Mucosa of stomach (tissue), 1 donor: Measurements from ENCODE around the gene PSMB9.

Experiments used
- H3K27me3 ChIP-seq: one replicate; pipeline ENCODE4 v1.7.0; 2013; ENCODE audit warnings: mild to moderate bottlenecking, low read length; ENCODE audit not compliant: control insufficient read depth, insufficient read depth
- H3K36me3 ChIP-seq: one replicate; pipeline ENCODE4 v1.7.0; 2013; ENCODE audit warnings: low read length; ENCODE audit not compliant: control insufficient read depth, insufficient read depth
- H3K4me1 ChIP-seq: one replicate; pipeline ENCODE4 v1.7.0; 2013; ENCODE audit warnings: mild to moderate bottlenecking, low read length; ENCODE audit not compliant: control insufficient read depth, insufficient read depth
- H3K4me3 ChIP-seq: one replicate; pipeline ENCODE4 v1.7.0; 2013; ENCODE audit warnings: low read length
- H3K9ac ChIP-seq: one replicate; pipeline ENCODE4 v1.7.0; 2013; ENCODE audit warnings: mild to moderate bottlenecking, low read length, moderate library complexity
- H3K9me3 ChIP-seq: one replicate; pipeline ENCODE4 v1.7.0; 2013; ENCODE audit warnings: mild to moderate bottlenecking, low read length, moderate library complexity; ENCODE audit not compliant: control insufficient read depth
- donor health status: Pancreatic carcinoma.

PSMB9 gene

DNA sequence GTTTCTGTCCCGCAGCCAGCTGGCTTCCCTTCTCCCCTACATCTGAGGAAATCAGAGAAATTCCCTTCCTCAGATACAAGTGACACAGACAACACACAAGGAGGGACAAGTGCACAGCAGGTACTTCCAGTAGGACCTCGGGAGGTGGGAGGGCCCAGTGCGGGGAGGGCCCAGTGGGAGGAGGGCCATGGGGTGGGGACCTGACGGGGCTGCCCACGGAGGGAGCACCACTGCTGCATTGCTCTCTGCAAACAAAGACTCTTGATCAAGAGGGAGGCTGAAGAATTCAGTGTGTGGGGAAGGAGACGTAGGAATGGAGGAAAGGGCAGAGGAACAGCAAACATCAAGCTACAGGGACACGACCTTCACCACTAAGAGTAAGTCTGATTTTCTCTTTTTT, 24.5 kb upstream of the PSMB9 start:
- Histone ChIP-seq H3K36me3 (no peaks in the 10 kb centered on the region), H3K27me3 (no peaks in the 10 kb centered on the region), H3K9me3 (no peaks in the 10 kb centered on the region), H3K9ac (no peak overlapping the region), H3K4me3 (no peak overlapping the region), H3K4me1 (peaks cover 5% of the 10 kb centered on the region)

DNA sequence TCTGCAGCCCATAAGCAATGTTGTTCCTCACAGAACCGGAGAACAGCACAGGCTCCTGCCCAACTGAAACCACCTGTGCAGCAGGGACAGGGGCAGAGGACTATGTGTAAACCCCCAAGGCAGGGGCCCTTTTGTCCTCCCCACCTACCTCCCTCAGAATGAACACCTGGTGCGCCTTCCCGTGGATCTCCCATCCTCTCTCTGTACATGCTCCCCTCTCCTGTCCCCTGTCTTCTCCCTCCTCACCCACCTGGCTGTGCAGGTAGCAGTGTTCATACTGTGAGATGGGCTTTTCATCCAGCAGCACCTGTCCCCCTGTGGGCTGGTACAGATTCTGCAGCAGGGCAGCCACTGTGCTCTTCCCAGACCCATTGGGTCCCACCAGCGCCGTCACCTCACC, 24.0 kb upstream of the PSMB9 start:
- no peaks in the 10 kb centered on the region for H3K27me3 ChIP-seq
- H3K4me1 ChIP-seq: peaks cover 5% of the 10 kb centered on the region
- H3K36me3 ChIP-seq: no peaks in the 10 kb centered on the region
- H3K9ac ChIP-seq: no peak overlapping the region
- no peak overlapping the region for H3K4me3 ChIP-seq
- H3K9me3 ChIP-seq: no peaks in the 10 kb centered on the region

DNA sequence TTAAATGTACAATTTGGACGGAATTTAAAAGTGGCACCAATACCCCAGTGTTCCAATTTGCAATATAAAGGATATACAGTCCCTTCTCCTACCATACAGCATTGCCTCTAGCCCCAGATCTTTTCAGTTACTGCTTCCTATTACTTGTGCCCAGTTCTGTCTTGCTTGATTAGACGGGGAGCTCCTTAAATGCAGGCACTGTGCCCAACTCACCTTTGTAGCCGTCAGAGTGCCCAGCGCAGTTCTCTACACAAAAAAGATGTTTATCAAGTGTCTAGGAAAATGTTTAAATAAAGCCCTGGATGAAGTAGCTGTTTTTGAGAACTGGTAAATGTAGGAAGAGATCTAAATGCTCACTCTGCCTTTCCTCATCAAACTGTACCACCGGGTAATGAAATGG, 23.1 kb upstream of the PSMB9 start:
- no peaks in the 10 kb centered on the region for H3K36me3 ChIP-seq
- no peaks in the 10 kb centered on the region for H3K9me3 ChIP-seq
- no peak overlapping the region for H3K9ac ChIP-seq

DNA sequence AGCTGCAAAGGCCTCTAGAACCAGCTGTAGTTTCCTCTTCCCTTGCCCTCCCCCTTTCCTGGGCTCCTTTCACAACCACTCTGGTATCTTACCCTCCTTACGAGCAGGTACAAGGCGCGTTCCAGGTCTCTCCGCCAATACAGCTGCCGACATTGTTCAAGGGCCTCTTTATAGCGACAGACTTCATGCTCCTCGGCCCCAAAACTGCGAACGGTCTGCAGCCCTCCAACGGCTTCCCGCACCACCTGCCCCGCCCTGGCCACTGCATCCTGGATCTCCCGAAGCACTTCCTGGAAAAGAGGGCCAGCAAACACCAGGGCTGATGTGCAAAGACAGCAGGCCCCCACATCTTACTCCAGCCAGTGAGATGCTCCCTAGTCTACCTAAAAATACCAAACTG, 21.5 kb upstream of the PSMB9 start:
- H3K36me3 ChIP-seq: no peaks in the 10 kb centered on the region
- peaks cover 2% of the 10 kb centered on the region for H3K4me1 ChIP-seq
- H3K4me3 ChIP-seq: no peak overlapping the region

More for the DNA sequence above, 23.1 kb upstream of the PSMB9 start:
- peaks cover 4% of the 10 kb centered on the region for H3K4me1 ChIP-seq
- H3K4me3 ChIP-seq: no peak overlapping the region
- H3K27me3 ChIP-seq: no peaks in the 10 kb centered on the region

DNA sequence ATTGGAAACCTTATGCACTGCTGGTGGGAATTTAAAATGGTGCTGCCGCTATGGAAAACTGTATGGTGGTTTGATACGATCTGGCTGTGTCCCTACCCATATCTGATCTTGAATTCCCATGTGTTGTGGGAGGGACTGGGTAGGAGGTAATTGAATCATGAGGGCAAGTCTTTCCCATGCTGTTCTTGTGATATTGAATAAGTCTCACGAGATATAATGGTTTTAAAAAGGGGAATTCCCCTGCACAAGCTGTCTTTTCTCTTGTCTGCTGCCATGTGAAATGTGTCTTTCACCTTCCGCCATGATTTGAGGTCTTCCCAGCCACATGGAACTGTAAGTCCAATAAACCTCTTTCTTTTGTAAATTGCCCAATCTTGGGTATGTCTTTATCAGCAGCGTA, 20.3 kb upstream of the PSMB9 start:
- Histone ChIP-seq H3K4me1 (peaks cover 7% of the 10 kb centered on the region), H3K9ac (no peak overlapping the region), H3K4me3 (no peak overlapping the region), H3K36me3 (no peaks in the 10 kb centered on the region), H3K9me3 (no peaks in the 10 kb centered on the region), H3K27me3 (no peaks in the 10 kb centered on the region)

More for the DNA sequence above, 21.5 kb upstream of the PSMB9 start:
- Histone ChIP-seq H3K27me3 (no peaks in the 10 kb centered on the region), H3K9me3 (no peaks in the 10 kb centered on the region), H3K9ac (no peak overlapping the region)

DNA sequence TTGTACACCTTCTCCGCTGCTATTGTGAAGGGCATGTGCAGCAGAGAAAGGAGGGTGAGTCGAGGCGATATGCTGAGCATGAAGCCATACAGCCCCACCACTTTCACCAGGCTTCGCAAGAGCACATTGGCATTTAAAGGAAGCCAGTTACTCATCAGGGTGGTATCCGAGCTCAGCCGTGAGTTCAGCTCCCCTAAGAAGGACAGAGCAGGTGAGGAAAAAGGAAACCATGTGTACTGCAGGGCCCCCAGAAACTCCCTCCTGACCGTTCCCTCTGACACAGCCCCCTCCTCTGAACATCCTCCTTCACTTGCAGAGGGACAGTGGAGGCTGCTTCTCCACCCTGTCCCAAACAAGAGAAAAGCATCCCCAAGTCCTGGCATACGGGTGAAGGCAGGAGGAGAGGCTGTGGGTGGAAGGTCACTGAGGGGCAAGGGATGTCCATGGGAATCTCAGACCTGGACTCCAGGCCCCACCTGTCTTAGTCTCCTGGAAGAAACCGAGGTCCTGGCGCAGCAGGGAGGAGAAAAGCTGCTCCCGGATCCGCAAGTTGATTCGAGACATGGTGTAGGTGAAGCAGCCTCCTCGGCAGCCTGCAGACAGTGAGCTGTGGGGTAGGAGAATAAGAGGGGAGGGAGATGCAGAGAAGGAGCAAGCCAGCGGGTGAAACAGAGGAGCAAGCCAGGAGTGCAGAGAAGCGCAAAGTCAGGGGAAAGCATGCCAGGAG, 18.7 kb upstream of the PSMB9 start:
- no peaks in the 10 kb centered on the region for H3K36me3 ChIP-seq
- H3K4me1 ChIP-seq: peaks cover 7% of the 10 kb centered on the region
- no peaks in the 10 kb centered on the region for H3K27me3 ChIP-seq
- H3K4me3 ChIP-seq: no peak overlapping the region
- H3K9me3 ChIP-seq: no peaks in the 10 kb centered on the region
- H3K9ac ChIP-seq: no peak overlapping the region

DNA sequence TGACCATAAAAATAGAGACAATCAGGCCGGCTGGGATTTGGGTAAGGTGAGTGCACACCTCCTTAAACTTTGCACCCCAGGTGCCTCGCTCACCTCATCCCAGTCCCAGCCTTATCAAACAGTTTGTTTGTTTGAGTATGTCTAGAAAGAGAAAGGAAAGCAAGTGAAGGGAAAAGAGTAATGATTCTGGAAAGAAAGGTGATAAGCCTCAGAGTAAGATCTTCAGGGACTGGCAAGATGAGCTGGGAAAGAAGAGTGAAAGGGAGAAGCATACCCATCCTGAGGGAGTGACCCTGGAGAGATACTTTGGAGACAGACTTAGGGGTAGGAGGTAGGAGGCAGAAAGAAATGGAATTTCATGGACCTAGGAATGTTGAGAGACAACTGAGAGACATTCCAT, 17.1 kb upstream of the PSMB9 start:
- no peak overlapping the region for H3K9ac ChIP-seq
- H3K27me3 ChIP-seq: no peaks in the 10 kb centered on the region
- H3K4me1 ChIP-seq: peaks cover 7% of the 10 kb centered on the region
- H3K36me3 ChIP-seq: peaks cover 3% of the 10 kb centered on the region
- H3K4me3 ChIP-seq: no peak overlapping the region
- H3K9me3 ChIP-seq: no peaks in the 10 kb centered on the region

DNA sequence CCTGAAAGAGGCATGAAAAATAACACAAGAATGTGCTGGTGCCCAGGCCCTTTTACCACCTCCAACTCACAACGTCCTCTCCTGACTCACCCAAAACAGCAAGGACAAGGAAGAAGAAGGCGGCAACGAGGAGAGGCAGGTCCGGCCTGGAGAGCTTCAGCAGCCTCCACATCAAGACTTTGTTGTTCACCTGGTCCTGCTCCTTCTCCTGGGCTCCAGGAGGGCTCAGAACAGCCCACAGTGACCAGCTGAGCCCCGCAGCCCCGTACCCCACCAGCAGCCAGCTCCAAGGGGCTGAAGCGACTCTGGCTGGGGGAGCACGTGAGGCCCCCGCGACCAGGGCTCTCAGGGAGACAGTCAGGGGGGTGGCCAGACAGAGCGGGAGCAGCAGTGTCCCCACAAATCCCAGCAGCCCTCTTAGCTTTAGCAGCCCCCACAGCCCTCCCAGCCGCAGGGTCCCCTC, 16.3 kb upstream of the PSMB9 start:
- Histone ChIP-seq H3K27me3 (no peaks in the 10 kb centered on the region), H3K4me1 (peaks cover 9% of the 10 kb centered on the region), H3K4me3 (peak overlapping the region; percentile 34), H3K9me3 (no peaks in the 10 kb centered on the region), H3K36me3 (peaks cover 3% of the 10 kb centered on the region), H3K9ac (peak overlapping the region; percentile 69)

DNA sequence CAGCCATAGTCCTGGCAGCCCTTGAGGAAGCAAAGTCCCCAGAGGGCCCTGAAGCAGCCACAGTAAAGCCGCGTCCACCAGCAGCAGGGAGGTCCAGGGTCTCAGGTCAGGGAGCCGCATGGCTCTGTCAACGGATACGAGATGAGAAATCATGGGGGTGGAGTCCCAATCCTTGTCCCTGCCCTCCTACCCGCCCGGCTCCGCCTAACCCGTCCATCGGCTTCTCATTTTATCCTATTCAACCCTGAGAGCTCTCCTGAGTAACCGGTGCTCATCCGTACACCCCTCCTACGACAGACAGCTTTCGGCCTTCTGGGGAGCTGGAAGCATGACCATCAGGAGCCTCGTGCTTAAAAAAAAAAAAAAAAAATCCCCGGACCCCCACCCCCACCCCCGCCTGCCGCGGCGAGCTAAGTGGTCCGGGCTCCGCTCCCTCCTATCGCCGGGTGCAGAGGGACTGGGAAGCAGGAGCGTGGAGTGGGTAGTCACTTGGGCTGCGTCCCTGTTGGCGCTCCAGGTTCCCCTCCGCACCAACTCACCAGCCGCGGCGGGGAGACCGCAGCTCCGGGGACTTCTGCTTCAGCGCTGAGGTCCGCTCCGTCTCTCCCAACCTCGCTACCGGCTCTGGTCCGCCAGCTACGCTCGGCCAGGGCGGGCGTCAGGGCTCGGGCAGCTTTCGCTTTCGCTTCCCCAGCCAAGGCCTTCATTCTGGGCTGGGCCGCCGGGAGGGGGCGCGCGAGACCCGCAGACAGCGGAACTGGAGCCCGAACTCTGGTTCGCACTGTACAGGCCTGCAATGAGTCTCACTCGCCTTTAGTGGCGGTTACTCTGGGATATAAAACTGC, 15.7 kb upstream of the PSMB9 start, which contains the start of gene TAP2:
TAP2 (minus strand) TSS at position 626 of the 845 bp plus-strand sequence; CDS start at position 120, 506 bp downstream.
- Histone ChIP-seq H3K9me3 (no peaks in the 10 kb centered on the region), H3K27me3 (no peaks in the 10 kb centered on the region), H3K4me3 (peak within 1 kb of the TSS; percentile 34), H3K36me3 (peaks cover 3% of the 10 kb centered on the region), H3K4me1 (peaks cover 15% of the 10 kb centered on the region), H3K9ac (peak within 1 kb of the TSS; percentile 69)

DNA sequence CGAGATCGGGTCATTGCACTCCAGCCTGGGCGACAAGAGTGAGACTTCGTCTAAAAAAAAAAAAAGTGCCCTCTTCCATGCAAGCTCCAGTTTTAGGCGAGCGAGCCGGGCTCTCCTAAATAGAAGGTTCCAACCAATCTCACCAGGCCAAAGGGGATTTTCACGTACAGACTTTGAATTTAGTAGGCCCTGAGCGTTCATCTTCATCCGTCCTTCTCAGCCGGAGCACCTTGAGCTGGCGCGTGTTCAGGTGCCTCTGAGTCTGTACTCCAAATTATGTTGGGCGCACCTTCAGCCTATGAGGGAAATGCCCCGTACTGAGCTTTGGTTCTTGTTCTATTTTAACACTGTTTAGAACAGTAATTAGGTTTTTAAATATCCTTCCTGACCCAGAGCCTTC, 14.6 kb upstream of the PSMB9 start:
- Histone ChIP-seq H3K36me3 (peaks cover 3% of the 10 kb centered on the region), H3K27me3 (no peaks in the 10 kb centered on the region), H3K4me3 (no peak overlapping the region), H3K4me1 (peaks cover 15% of the 10 kb centered on the region), H3K9me3 (no peaks in the 10 kb centered on the region), H3K9ac (no peak overlapping the region)

DNA sequence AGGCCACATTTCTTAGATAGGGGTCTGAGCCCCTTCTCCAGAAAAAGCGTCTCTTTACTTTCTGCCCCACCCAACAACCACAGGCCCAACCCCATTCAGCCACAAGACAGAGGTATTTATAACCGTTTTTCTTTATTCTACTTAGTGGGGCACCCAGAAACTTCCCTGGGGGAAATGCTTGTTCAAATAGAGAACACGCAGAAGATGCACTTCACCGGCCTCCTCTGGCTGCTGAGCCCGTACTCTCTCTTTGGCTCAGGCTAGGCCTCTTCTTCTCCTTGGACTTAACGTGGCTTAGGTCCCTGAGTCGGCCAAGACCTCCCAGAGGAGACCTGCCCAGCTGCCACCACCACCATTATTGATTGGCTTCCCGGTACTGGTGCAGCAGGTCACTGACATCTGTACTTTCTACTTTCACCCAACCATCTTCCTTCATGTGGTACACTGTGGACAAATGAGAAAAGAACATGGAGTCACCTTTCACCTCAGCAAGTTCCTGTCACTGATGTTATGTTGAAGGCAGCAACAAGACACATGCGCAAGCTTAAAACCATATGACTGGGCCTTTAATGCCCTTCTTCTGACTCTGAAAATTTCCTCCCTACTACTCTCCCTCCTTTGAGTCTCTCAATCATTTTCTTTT, 13.3 kb upstream of the PSMB9 start:
- H3K4me1 ChIP-seq: peaks cover 25% of the 10 kb centered on the region
- no peaks in the 10 kb centered on the region for H3K27me3 ChIP-seq
- H3K9me3 ChIP-seq: no peaks in the 10 kb centered on the region
- H3K9ac ChIP-seq: no peak overlapping the region
- no peak overlapping the region for H3K4me3 ChIP-seq
- peaks cover 3% of the 10 kb centered on the region for H3K36me3 ChIP-seq
